Inflammatory macrophage treated with lipopolysaccharide for 4 hours (primary cell): Measurements from ENCODE around the gene CAMTA1.

ENCODE experiments used
- DNase-seq: peaks from one replicate; pipeline ENCODE4 v3.0.0-alpha.2; 2020

The CAMTA1 gene

DNA sequence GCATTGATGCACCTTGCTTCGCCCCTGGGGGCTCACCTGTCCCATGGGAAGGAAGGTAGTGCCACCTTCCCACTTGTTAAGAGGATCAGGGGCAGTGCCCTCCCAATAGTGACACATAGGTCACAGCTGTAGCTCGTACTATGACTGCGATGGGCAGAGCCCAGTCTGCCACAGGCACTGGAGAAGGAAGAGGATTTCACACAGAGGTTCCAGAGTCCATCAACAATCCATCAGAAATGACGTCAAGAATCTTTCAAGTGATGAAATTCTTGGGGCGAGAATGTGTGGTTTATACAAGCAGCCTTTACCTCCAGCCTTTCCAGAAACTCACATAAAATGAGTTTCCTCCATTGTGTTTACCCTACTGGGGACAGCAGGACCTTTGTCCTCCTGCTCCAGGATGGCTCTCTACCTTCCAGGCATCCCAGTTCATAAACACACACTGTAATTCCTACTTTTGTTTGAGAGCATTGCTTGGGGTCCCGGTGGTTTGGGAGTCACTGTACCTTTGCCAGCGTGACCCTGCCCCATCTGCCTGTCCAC, 725.2 kb downstream of the CAMTA1 start:
- DNase-seq = no peak

DNA sequence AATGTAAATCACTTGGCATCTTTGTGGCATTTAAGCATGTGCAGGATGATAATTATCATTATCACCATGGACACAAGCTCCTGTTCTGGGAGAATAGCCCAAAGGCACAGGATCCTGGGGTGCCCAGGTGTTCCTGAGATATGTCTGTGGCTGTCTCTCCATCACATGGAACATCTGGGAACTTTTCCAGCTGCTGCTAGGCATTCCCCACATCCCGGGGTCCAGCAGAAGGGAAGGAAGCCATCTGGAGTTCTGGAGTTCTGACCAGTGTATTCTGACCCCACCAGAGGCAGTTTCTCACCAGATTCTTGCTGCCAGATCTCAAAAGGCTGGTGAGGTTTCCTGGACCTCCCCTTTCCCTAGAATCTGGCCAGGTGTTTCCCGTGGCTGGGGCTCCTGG, 726.1 kb downstream of the CAMTA1 start:
- no peak for DNase-seq

DNA sequence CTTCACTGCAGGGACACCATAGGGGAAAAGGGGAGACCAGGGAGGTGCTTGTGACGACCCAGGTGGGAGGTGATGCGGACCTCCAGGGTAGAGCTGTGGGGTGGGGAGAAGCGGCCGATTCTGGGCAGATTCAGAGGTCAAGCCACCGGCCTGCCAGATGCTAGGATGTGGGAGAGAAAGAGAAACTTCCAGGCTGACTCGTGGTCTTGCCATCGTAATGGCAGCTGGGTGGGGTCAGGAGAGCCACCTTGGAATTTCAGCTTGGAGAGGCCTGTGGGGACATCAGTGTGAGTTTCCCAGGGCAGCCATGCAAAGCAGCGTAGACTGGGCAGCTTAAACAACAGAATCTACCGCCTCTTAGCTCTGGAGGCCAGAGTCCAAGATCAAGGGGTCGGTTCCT, 727.8 kb downstream of the CAMTA1 start:
- no peak for DNase-seq

DNA sequence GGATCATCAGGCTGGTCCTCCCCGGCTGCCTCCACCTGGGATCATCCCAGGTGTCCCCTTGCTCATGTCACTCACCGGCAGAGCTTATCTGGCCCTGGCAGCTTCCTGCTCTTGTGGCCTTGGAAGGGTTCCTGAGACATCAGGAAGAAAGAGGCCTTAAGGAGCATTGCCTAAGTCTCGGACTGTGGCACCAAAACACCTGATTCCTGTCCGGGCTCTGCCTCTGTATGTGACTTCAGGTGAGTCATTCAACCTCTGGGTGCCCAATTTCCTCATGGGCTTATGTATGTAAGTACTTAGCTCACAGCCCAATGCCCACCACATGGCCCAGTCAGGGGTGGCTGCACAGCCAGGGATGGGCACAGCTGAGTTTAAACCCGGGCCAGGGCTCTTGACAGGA, 729.9 kb downstream of the CAMTA1 start:
- no peak for DNase-seq

DNA sequence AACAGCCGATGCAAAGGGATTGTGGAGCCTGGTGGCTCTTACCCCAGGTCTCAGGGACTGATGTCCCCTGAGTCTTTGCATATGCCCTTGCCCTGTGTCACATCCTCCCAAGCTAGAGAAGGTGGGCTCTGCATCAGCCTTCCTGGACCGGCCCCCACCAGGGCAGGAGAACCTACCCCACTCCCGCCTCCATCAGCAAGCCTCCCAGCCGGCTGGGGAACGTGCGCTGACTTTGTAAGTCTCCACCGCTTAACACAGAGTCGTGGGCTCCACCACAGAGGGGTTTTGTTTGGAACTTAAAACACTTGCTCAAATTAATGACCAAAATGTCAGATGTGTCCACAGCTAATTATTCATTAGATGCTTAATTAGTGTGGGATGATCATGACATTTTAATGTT, 730.6 kb downstream of the CAMTA1 start:
- DNase-seq = no peak

DNA sequence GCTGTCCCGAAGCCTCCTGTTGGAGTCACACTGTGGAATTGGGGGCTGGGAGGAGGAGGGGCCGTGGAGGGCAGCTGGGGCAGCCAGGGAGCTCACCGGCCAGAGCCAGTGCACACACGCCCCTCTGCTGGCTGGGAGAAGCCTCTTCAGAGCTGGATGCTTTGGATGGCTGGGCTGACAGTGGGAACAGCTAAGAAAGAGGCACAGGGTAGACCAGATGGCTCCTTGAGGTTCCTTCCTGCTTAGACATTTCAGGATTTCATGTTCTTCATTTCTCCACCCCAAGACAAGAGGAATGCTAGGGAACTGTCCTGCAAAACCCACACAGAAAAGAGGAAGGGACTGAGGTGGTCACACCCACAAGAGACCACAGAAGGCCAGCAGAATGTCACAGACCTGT, 731.1 kb downstream of the CAMTA1 start:
- peak; percentile 43 for DNase-seq

DNA sequence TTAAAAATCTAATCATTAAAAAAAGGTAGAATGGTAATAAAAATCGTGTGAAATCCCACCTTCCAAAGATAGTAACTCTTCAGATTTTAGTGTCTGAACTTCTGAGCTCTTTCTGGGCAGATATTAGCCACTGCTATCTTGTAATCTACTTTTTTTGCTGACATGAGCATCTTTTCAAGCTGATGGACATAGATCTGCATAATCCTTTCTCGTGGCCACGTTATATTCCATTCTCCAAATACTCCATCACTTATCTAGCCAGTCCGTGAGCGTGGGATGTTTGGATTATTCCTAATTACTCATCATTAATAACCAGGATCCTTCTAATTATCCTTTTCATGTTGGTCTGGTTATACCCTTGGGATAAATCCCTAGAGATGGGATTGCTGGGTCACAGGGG, 731.7 kb downstream of the CAMTA1 start:
- DNase-seq = no peak

DNA sequence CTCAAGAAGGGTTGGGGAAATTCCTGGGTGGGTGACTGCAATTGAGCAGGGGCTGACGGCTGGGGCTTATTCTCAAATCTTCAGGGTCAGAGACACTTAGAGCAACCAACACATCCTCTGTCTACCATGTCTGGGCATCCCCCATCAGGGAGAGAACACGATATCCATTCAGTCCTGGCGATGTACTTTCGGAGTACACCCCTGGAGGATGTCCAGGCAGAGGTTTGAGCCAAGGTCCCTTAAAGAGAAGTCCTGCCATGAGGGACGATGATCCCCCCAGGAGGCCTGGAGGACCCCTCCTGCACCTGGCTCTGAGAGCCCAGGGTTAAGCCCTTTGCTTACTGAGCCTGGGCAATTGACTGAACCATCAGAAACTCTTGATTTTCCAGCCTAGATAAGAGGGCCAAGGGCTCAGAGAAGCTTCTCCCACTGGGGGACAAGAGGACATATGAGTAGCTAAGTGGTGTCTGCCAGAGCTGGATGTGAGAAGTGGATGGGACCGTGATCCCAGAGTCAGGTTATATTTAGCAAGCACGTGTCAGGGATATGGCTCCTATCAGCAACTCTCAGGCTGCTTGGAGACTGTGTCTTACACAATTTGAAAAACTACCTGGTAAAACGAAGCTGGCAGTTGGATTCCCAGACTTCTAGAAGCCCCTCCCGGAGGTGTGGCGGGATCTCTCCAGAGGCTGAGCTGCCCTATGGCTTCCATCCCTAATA, 732.5 kb downstream of the CAMTA1 start:
- DNase-seq = no peak

DNA sequence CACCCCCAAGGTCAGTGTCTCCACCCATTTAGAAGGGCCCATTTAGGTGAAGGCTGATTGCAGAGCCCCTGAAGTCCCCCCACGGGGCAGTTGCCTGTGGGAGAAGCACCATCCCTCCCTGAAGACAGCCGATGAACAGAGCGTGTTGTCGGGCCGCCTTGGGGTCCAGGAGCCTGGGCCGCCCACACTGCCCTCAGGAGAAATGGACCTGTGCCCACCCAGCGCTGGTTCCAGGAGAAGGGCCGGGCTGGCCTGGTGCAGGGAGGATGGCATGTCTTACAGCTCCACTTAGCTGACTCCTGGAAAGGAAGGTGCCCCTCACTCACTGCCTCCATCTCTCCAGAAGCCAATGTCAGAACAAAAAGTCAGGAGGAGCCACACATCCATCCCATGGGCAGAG, 733.2 kb downstream of the CAMTA1 start:
- DNase-seq = no peak

DNA sequence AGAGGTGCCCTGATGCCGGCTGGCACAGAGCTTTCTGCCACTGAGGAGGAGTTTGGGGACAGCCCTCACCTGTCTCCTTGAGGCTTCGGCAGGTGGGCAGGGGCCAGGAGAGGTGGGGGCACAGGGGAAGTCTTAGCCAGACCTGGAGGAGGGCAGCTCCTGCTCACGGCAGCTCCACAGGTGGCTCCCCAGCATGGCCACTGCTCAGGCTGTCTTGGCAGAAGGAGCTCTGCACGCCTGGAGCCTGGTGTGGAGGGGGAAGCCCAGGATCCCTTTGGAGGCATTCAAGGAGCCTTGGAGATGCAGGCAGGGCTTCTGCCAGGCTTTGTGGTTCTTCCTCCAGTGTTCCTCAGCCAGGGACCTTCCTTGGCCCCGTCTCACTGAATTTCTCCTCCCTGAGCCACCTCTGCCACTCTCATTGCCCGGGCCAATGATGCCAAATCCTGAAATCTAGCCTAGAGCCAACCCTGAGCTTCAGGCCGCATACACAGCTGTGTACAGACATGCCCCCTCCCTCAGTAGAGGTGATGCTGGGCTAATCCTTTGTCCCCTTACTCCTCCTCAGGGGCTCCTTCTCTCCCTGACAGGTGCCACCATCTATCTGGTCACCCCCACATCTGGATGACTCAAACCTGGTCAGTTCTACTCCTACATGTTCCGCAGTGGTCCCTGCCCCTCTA, 734.1 kb downstream of the CAMTA1 start:
- DNase-seq = no peak

DNA sequence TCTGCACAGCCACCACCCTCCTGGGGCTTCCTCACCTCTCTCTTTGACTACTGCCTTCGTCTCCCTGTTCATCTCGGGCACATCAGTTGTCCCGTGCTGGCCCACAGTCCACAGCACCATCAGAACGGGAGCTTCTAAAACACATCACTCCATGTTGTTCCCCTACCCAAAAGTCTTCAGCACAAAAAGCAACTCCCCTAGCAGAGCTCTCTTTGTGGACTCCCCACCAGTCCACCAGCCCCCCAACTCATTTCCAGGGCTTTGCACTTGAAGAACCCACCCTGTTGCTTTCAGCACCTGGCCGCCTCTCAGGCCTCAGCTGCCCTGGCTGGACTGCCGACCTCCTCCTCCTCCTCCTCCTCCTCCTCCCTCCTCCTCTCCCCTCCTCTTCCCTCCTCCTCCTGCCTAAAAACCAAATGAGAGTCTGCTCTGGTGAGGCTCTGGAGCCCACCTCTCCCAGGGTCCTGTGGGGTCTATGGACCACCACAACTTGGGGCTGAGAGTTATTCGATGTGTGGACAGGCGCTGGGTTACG, 734.7 kb downstream of the CAMTA1 start:
- DNase-seq = no peak

DNA sequence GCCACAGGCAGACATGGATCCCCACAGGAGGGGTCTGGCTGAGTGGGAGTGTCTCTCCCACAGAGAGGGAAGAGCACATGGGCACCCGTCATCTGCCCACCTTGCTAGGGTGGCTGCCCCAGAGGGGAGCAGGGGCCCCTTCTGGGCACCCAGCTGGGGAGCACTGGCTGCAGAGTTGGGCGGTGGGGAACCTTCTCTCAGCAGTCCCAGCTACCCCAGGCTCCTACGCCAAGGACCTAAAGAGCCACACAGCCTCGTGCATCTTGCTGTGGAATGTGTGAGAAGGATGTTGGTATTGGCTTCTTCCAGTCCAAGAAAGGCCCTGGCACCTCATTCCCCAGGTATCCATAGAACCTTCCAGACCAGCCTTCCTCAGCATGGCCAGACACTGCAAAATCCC, 735.2 kb downstream of the CAMTA1 start:
- no peak for DNase-seq

DNA sequence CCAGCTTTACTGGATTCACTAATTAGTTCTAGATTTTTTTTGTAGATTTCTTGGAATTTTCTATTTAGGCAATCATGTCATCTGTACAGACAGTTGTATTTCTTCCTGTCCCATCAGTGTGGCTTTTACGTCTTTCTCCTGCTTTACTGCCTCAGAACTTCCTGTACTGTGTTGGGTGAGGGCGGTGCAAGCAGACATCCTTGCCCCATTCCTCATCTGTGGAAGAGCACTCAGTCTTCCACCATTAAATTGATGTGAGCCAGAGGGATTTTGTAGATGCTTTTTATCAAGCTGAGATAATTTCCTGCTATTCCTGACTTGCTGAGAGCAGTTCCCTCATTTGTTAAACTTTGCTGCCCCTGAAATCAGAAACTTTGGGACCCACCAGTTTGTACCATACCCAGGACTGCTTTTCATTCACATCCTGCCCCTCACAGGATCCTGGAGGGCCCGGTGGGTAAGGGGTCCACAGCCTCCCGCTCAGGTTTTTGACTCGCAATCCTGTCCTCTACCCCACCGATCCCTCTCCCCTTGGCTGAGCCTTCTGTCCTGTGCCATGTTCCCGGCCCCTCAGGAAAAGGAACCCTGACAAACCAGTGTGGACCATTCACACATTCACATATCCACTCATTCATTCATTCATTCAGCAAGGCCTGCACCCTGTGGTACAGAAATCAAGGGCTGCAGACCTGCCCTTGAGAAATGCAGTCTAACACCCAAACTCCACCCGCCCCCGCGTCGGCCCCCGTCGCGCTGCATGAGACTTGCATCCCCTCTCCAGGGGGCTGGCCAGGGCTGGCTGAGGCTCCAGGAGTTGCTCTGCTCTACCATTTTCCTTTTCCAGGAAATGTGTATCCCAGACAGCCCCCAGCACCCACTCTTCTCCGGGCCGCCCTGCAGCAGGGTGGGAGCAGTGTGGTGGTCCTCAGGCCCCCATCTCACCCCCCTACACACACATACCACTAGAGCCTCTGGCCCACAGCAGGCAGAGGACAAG, 739.4 kb downstream of the CAMTA1 start:
- no peak for DNase-seq

DNA sequence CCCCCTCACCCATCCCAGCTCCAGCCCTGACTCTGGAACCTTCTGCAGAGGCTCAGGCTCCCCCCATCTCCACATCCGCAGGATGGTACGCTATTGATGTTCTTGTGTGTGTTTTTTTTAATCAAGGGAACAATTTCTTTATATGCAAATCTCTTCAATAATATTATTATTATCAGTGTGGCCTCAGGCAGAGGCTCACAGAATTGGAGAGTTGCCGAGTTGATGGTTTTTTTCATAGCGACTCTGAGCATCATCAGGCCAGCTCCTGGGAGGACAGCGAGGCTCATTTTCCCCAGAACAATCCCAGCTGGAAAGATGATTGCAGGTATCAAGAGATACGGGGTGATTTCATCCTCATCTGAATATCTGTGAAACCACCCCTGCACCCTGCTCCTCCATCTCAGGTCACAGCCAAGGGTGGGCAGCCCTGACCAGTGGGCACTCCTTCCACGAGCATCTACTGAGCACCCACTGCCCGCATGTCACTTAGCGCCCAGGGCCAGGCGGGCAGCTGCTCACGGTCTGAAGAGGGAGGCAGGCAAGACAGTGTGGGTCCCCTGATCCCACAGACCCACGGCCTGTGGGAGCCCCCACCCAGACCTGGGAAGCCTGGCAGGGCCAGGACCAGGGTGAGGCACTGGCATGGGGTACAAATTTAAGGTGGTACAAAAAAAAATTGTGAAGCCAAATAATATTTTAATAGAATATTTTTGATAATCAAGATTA, 740.2 kb downstream of the CAMTA1 start:
- no peak for DNase-seq

DNA sequence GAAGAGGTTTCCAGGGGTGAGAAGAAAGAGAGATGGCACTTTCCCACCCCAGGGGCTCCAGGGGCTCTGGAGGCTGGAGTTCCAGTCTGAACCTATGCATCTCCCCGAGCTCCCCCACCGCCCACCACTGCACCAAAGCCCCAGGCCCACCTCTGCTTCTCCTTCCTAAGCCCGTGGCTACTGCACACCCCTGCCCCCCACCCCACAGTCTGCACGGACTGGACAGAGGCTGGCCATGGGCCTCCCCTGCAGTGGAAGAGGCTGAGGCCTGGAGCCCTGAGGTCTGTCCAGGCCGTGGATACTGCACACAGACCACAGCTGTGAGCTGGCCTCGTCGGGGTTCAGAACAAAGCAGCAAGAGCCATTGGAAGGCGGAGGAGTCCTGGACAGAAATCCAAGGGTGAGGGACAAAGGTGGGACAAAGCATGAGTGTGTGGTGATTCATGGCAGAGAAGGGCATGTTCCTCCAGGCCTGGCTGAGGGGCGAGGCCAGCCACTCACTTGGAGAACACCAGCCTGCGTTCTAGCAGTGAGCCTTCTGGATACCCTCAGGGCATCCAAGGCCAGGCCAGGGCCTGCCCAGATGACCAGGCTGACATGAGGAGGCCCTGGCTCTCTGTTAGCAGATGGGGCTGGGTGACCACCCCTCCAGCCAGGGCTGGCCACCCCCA, 741.1 kb downstream of the CAMTA1 start:
- DNase-seq = no peak

DNA sequence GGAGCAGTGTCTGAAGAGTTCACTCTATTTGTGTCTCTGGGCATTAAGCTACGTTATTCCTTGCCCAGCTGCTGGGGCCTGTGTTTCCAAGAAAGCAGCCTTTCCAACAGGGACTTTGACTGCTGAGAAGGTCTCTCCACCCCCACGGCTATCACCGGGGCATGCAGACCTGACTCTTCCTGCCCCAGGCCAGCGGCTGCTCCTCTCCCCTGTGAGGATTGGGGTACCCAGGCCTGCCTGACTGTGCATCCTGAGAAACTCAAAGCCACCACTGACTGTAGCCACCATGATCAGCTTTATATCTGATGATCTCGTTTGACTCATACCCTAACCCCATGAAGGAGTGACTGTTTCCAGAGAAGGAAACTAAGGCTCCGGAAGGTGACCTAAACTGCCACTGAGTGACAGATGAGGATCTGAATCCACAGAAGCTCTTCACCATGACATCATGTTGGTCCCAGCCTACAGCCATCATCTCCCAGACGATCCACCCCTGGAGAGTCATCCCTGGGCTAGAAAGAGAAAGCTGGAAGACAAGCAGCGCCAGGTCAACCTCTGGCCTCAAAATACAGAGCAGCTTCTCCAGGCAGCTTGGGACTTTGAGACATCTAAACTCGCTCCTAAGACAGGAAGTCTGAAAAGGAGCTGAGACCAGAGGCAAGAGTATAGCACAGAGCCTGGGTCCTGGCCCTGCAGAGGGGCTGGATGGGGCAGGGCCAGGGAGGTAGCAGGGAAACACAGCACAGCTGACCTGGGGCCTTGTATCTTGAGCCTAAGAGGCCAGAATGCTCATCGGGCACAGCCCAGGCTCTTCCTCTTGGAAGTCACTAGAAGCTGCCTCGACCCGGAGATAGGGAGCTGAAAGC, 741.8 kb downstream of the CAMTA1 start:
- peak; percentile 18 for DNase-seq

DNA sequence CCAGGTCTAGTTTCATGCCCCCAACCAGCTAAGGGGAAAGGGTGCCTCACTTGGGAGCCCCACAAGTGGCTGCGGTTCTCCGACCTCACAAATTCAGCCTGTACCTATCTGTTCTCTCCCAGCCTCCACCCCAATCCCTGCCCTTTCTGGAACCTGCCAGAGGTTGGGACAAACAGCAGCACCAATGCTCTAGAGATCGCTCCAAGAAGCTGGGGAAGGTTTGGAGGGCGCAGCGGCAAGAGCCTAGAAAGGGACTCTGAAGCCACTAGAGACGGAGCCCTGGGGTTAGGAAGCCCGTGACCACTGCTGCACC, 742.4 kb downstream of the CAMTA1 start:
- no peak for DNase-seq

DNA sequence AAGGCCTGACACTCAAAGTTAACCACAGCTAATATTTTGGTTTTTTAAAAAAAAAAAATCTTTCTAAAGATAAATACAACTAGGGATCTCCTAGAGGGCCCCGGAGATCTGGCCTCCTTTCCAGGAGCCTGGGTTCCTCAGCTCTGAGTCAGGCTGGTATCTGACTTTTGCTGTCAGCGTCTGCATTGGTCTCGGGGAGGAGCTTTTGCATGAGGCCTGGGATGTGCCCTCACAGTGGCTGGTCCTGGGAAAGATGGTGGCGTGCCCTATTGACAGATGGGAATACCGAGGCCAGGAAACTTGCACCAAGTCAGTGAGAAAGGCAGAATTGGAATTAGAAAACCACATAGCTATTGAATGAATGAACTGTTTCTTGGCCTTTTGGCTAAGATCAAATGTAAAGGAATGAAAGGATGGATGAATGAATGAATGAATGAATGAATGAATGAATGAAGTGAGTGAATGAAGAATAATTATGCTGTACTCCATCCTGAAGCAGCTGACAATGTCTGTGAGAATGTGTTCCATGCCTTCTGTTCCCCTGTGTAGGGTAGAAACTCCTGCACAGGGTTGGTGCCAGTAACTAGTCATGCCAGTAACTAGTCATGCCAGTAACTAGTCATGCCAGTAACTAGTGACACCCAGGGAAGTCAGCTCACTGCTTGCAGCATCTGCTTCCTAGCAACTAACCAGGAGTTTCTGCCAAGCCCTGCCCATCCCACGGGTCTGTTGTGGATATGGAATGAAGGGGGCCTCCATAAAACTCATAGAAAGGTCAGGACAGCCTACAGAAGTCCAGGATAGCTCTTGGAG, 743.3 kb downstream of the CAMTA1 start:
- no peak for DNase-seq

DNA sequence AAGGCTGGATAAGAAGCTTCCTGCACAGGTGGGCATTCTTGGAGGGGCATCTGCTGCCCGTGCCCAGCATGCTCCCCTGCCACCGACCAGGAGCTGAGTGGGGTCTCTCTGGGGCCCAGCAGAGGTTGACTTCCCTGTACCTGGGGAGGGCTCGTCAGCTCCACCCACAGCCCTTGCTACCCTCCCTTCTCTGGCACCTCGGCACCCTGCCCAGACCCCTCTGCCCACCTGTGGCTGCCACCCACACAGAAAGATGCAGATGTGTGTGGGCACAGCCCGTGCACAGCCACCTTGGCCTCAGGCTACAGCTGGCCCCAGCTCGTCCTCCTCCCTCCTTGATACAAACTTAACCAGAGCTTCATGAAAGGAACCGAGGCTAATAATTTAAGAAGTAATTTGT, 744.7 kb downstream of the CAMTA1 start:
- no peak for DNase-seq
